GM12892 (cell line): ENCODE measurements around the gene A2ML1.

Experiments used
- POLR2A ChIP-seq: IDR thresholded peaks from 2 replicates; pipeline ENCODE4 v1.6.1; 2011; ENCODE audit warnings: low read depth, low read length, control low read depth
- POLR2AphosphoS5 ChIP-seq: IDR thresholded peaks from 2 replicates; pipeline ENCODE4 v1.6.1; 2011; ENCODE audit warnings: low read depth, low read length, control low read depth
- TAF1 ChIP-seq: IDR thresholded peaks from 2 replicates; pipeline ENCODE4 v1.6.1; 2011; ENCODE audit warnings: low read depth, mild to moderate bottlenecking, control low read depth, low read length, borderline replicate concordance

GRCh38 chr12:8866429-8866828, 44.0 kb downstream of the A2ML1 start:
- TF ChIP-seq POLR2A: no peak
- no peak for TF ChIP-seq POLR2AphosphoS5
- TF ChIP-seq TAF1: no peak
